B cell (primary cell): ENCODE measurements around the gene ZBTB46. TPM values are rescaled to one million over a fixed set of nuclear protein-coding genes. Genes with fewer than 3 reads are reported as not detected.
A peak's percentile ranks its signal among the peaks of the same experiment; 100 is the strongest.

ENCODE experiments used
- ATAC-seq: fragments of 200-7000 bp; cut with Tn5 transposase; one replicate; pipeline ENCODE4 v1.10.0; 2021; ENCODE audit warnings: low read depth, mild to moderate bottlenecking, moderate number of reproducible peaks, moderate library complexity
- CTCF ChIA-PET: fragments of 350-600 bp; sonication (Branson Sonifier 250); formaldehyde crosslinking; loops from one replicate; lab custom pipeline; 2021; ENCODE audit warnings: antibody characterized with exemption, inconsistent platforms; lab: Charles Lee
- POLR2A ChIA-PET: fragments of 350-600 bp; sonication (Branson Sonifier 250); formaldehyde crosslinking; loops from one replicate; lab custom pipeline; 2021; ENCODE audit warnings: antibody characterized with exemption; lab: Charles Lee
- DNase-seq: peaks from one replicate; pipeline ENCODE4 v3.0.0; 2013
- H2AFZ ChIP-seq: 2 replicates; pipeline ENCODE4 v1.6.1; 2012; ENCODE audit warnings: mild to moderate bottlenecking, low read depth, low read length; ENCODE audit not compliant: insufficient read depth, poor library complexity, severe bottlenecking
- H3K27ac ChIP-seq, 2 donors: 1 replicate in 1 of 2; 2 replicates in 1 of 2; pipeline ENCODE4 v1.5.1; 2012 to 2013; ENCODE audit warnings: low read length in 2 of 2, mild to moderate bottlenecking in 2 of 2, moderate library complexity in 1 of 2
- H3K27me3 ChIP-seq, 4 experiments: fragments of 200-600 bp in 1 of 4; sonication (generic) in 1 of 4; replicated peaks in 1 of 4; 1 replicate in 2 of 4; 2 replicates in 2 of 4; pipeline versions ENCODE4 v1.6.1 to v1.7.0; 2013 to 2016; ENCODE audit warnings: low read length in 3 of 4, mild to moderate bottlenecking in 2 of 4, mixed read lengths in 1 of 4, moderate library complexity in 1 of 4; ENCODE audit not compliant: insufficient read depth in 4 of 4, control insufficient read depth in 3 of 4; ENCODE audit errors: control extremely low read depth in 1 of 4
- H3K36me3 ChIP-seq, 2 experiments: replicated peaks in 1 of 2; 1 replicate in 1 of 2; 2 replicates in 1 of 2; pipeline versions ENCODE4 v1.6.1 to v1.7.1; 2013; ENCODE audit warnings: low read length in 1 of 2; ENCODE audit not compliant: insufficient read depth in 2 of 2, control insufficient read depth in 1 of 2; ENCODE audit errors: control extremely low read depth in 1 of 2, extremely low read depth in 1 of 2
- H3K4me1 ChIP-seq, 2 donors: fragments of 200-600 bp in 1 of 2; sonication (generic) in 1 of 2; 1 replicate in 1 of 2; 2 replicates in 1 of 2; pipeline versions ENCODE4 v1.5.1 to v1.6.1; 2013 to 2017; ENCODE audit warnings: low read length in 2 of 2; ENCODE audit not compliant: control insufficient read depth in 2 of 2, insufficient read depth in 2 of 2
- H3K4me2 ChIP-seq: replicated peaks from 2 replicates; pipeline ENCODE3; 2012; ENCODE audit warnings: mild to moderate bottlenecking, low read depth, low read length; ENCODE audit not compliant: poor library complexity, severe bottlenecking
- H3K4me3 ChIP-seq, 5 experiments: fragments of 200-600 bp in 1 of 5; sonication (generic) in 1 of 5; 1 replicate in 3 of 5; 2 replicates in 2 of 5; pipeline versions ENCODE4 v1.5.1 to v1.7.0; 2011 to 2016; ENCODE audit warnings: low read length in 4 of 5, mild to moderate bottlenecking in 4 of 5, low read depth in 2 of 5, control low read depth in 1 of 5, moderate library complexity in 1 of 5; ENCODE audit not compliant: insufficient read depth in 1 of 5; ENCODE audit errors: control extremely low read depth in 1 of 5, extremely low read depth in 1 of 5
- H3K79me2 ChIP-seq: fragments of 200-600 bp; sonication (generic); one replicate; pipeline ENCODE4 v1.6.0; 2016; ENCODE audit warnings: low read length; ENCODE audit not compliant: control insufficient read depth, insufficient read depth
- H3K9ac ChIP-seq: fragments of 200-600 bp; sonication (generic); 2 replicates; pipeline ENCODE4 v1.6.1; 2017; ENCODE audit warnings: mild to moderate bottlenecking, low read length, moderate library complexity
- H3K9me3 ChIP-seq, 3 donors: one replicate each; pipeline versions ENCODE4 v1.6.1 to v1.7.1; 2013; ENCODE audit warnings: low read length in 2 of 3; ENCODE audit not compliant: control insufficient read depth in 2 of 3, insufficient read depth in 1 of 3; ENCODE audit errors: control extremely low read depth in 1 of 3
- H4K20me1 ChIP-seq: 2 replicates; pipeline ENCODE4 v1.6.0; 2012; ENCODE audit warnings: mild to moderate bottlenecking, low read length; ENCODE audit not compliant: insufficient read depth, control insufficient read depth, poor library complexity, severe bottlenecking
- H3K27ac Mint-ChIP-seq: one replicate; pipeline ENCODE4 v1.8.0; 2021; ENCODE audit warnings: mixed read lengths
- H3K27me3 Mint-ChIP-seq: one replicate; pipeline ENCODE4 v1.8.0; 2021; ENCODE audit warnings: mixed read lengths
- H3K4me1 Mint-ChIP-seq: one replicate; pipeline ENCODE4 v1.8.0; 2021; ENCODE audit warnings: mixed read lengths
- H3K4me3 Mint-ChIP-seq: one replicate; pipeline ENCODE4 v1.8.0; 2021; ENCODE audit warnings: mixed read lengths
- H3K9me3 Mint-ChIP-seq: one replicate; pipeline ENCODE4 v1.8.0; 2022; ENCODE audit warnings: mixed read lengths; ENCODE audit not compliant: insufficient read depth
- EZH2 ChIP-seq: IDR thresholded peaks from 2 replicates; pipeline ENCODE4 v1.6.1; 2012; ENCODE audit warnings: borderline replicate concordance, low read depth, mild to moderate bottlenecking, moderate library complexity, low read length; ENCODE audit not compliant: insufficient read depth, poor library complexity, severe bottlenecking
- WGBS: methylation state at CpG from one replicate; pipeline ENCODE4 v1.1.5; 2013; ENCODE audit warnings: missing lambda C conversion rate; ENCODE audit not compliant: insufficient coverage; 5-methylcytosine and 5-hydroxymethylcytosine counted together
- intact Hi-C: fragments of 100-400 bp; cut with micrococcal nuclease; formaldehyde crosslinking; loops from one replicate; pipeline ENCODE4 v1.10.0; 2022
- polyA plus RNA-seq: library from polyadenylated mRNA; depleted of rRNA; stranded (reverse); fragments of >200 nt; gene quantifications from 2 replicates; pipeline ENCODE4 v1.2.3, GENCODE V29; 2012
- total RNA-seq, 2 donors: library from RNA; stranded (reverse); fragments of 120-200 nt in 1 of 2; gene quantifications; 1 replicate in 1 of 2; 2 replicates in 1 of 2; pipeline versions ENCODE4 v1.2.3 to v1.2.4, GENCODE V29; 2013 to 2022
- TF ChIP-seq, protein P1 (sequence below): fragments of 200-600 bp; IDR thresholded peaks from one replicate; pipeline ENCODE4 v1.8.0; 2022; ENCODE audit warnings: antibody characterized with exemption, mild to moderate bottlenecking

ZBTB46 gene
- total and polyA plus RNA-seq, 2 donors (not counting 1 experiment from before 2014, with no cell fraction given): 0.16 to 0.64 TPM

DNA sequence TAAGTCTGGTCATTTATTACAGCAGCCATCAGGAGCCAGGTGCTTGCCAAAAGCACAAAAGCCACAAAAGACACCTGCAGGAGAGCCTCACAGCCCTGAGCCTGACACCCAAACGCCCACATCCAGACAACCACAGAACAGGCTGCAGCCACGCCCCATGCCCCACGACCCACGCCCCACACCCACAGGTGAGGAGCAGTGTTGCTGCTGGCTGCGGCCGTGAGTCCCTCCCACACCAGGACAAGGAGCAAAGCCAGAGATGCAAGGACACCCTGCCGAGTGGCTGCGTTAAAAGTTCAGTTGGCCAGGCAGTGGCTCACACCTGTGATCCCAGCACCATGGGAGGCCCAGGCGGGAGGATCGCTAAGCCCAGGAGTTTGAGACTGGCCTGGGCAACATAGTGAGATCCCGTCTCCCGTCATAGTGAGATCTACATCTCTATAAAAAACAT lies 48.5 kb downstream of the ZBTB46 start:
- no peak overlapping the region for H3K4me3 Mint-ChIP-seq

DNA sequence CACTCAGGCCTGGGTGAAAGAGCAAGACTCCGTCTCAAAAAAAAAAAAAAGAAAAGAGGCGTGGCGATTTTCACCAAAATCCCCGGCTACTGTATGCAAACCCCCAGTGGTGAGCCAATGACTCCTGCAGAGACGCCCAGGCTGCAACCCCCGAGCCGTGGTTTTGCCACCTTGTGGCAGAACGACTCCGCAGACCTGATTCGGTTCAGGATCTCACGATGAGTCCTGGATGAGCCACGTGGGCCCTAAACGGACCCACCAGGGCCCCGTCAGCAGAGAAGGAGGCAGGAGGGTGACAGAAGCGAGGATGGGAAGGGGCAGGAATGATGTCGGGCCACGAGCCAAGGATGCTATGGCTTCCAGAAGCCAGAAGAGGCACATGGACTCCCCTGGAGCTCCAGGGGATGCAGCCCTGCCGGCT lies 49.0 kb downstream of the ZBTB46 start:
- no peak overlapping the region for H3K4me3 Mint-ChIP-seq
- Histone ChIP-seq H4K20me1 (no peaks in the 10 kb centered on the region), H3K79me2 (no peaks in the 10 kb centered on the region), H3K36me3 (no peaks in the 10 kb centered on the region), H3K4me1 (no peaks in the 10 kb centered on the region), H3K4me2 (no peak overlapping the region), H3K27me3 (no peaks in the 10 kb centered on the region), H2AFZ (no peak overlapping the region), H3K4me3 (no peak overlapping the region), H3K27ac (no peak overlapping the region), H3K9ac (no peak overlapping the region), H3K9me3 (no peaks in the 10 kb centered on the region)
- TF ChIP-seq, protein P1, sequence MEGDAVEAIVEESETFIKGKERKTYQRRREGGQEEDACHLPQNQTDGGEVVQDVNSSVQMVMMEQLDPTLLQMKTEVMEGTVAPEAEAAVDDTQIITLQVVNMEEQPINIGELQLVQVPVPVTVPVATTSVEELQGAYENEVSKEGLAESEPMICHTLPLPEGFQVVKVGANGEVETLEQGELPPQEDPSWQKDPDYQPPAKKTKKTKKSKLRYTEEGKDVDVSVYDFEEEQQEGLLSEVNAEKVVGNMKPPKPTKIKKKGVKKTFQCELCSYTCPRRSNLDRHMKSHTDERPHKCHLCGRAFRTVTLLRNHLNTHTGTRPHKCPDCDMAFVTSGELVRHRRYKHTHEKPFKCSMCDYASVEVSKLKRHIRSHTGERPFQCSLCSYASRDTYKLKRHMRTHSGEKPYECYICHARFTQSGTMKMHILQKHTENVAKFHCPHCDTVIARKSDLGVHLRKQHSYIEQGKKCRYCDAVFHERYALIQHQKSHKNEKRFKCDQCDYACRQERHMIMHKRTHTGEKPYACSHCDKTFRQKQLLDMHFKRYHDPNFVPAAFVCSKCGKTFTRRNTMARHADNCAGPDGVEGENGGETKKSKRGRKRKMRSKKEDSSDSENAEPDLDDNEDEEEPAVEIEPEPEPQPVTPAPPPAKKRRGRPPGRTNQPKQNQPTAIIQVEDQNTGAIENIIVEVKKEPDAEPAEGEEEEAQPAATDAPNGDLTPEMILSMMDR: no peak
- TF ChIP-seq EZH2: no peak
- ChIA-PET CTCF (no interaction called here), POLR2A (no interaction called here)
- H3K27me3 Mint-ChIP-seq: no peaks in the 10 kb centered on the region
- H3K27ac Mint-ChIP-seq: no peak overlapping the region
- DNase-seq (peak; percentile 55), ATAC-seq (no peak)
- H3K4me1 Mint-ChIP-seq: peaks cover 2% of the 10 kb centered on the region
- intact Hi-C loops: no loop called here
- no peaks in the 10 kb centered on the region for H3K9me3 Mint-ChIP-seq
- 80% methylated on average over 15 of the region's 18 CpGs for WGBS

More for the DNA sequence above, 48.5 kb downstream of the ZBTB46 start:
- H3K27ac ChIP-seq: no peak overlapping the region
- H3K9ac ChIP-seq: no peak overlapping the region
- peaks cover 2% of the 10 kb centered on the region for H3K4me1 Mint-ChIP-seq
- POLR2A ChIA-PET: no interaction called here
- no peak overlapping the region for H3K4me2 ChIP-seq
- no peak overlapping the region for H3K27ac Mint-ChIP-seq
- TF ChIP-seq, protein P1: no peak
- no peak for TF ChIP-seq EZH2
- no peaks in the 10 kb centered on the region for H3K4me1 ChIP-seq
- H3K36me3 ChIP-seq: no peaks in the 10 kb centered on the region
- H3K9me3 ChIP-seq: no peaks in the 10 kb centered on the region
- ATAC-seq (no peak), DNase-seq (no peak)
- WGBS: 92% methylated on average over 11 of the region's 12 CpGs
- no peaks in the 10 kb centered on the region for H3K79me2 ChIP-seq
- CTCF ChIA-PET: interaction anchor here (4.3 kb wide), 1 partner anchor 83 kb away, joined by 29 read pairs; the partner anchor contains the start of gene TPD52L2
- H2AFZ ChIP-seq: no peak overlapping the region
- no peaks in the 10 kb centered on the region for H3K9me3 Mint-ChIP-seq
- H4K20me1 ChIP-seq: no peaks in the 10 kb centered on the region
- H3K4me3 ChIP-seq: no peak overlapping the region
- intact Hi-C loops: no loop called here
- H3K27me3 Mint-ChIP-seq: no peaks in the 10 kb centered on the region
- no peaks in the 10 kb centered on the region for H3K27me3 ChIP-seq
